Spleen (tissue), 7 donors: Measurements from ENCODE around the gene PHF24.

ENCODE experiments used
- CTCF ChIP-seq, 11 experiments: fragments of 200-600 bp in 7 of 11; fragments of 450-650 bp in 4 of 11; sonication (generic) in 4 of 11; IDR thresholded peaks in 8 of 11; conservative IDR thresholded peaks in 3 of 11; 1 replicate in 7 of 11; 2 replicates in 4 of 11; pipeline versions ENCODE4 v1.4.0 to v1.8.0; 2016 to 2021; ENCODE audit warnings: antibody characterized with exemption in 11 of 11, inconsistent platforms in 4 of 11, mild to moderate bottlenecking in 1 of 11
- POLR2A ChIP-seq, 3 donors: fragments of 450-650 bp; IDR thresholded peaks; one replicate each; pipeline ENCODE4 v1.5.1; 2017; ENCODE audit warnings: antibody characterized with exemption in 3 of 3, mild to moderate bottlenecking in 1 of 3
- donor health status: DM: no; HTN: no; CAD: no; lungs with moderate emphysema.
- donor health status: DM: no; HTN: no; CAD: no.
- donor health status: DM: no; HTN: no; CAD: no.

- no peak for TF ChIP-seq POLR2A (IDR thresholded peaks at IDR 0.05)
- TF ChIP-seq CTCF (IDR thresholded peaks at IDR 0.05 in 8 of 11, conservative IDR thresholded peaks at IDR 0.05 in 3 of 11): no peak
These were observed 34.4 kb downstream of the PHF24 start for GRCh38 chr9:34992376-34992951.
